Measurements from ENCODE around the gene GNMT.
A peak's percentile ranks its signal among the peaks of the same experiment; 100 is the strongest.

The GNMT gene

GRCh38 chr6:42960243-42961019 lies at the start of gene GNMT:
Gene GNMT (plus strand): TSS chr6:42960754. CDS start chr6:42960768, 14 bp downstream.
- no peak for DNase-seq (ENCODE audit: low read depth in 2 of 2, low spot score in 1 of 2)

DNA sequence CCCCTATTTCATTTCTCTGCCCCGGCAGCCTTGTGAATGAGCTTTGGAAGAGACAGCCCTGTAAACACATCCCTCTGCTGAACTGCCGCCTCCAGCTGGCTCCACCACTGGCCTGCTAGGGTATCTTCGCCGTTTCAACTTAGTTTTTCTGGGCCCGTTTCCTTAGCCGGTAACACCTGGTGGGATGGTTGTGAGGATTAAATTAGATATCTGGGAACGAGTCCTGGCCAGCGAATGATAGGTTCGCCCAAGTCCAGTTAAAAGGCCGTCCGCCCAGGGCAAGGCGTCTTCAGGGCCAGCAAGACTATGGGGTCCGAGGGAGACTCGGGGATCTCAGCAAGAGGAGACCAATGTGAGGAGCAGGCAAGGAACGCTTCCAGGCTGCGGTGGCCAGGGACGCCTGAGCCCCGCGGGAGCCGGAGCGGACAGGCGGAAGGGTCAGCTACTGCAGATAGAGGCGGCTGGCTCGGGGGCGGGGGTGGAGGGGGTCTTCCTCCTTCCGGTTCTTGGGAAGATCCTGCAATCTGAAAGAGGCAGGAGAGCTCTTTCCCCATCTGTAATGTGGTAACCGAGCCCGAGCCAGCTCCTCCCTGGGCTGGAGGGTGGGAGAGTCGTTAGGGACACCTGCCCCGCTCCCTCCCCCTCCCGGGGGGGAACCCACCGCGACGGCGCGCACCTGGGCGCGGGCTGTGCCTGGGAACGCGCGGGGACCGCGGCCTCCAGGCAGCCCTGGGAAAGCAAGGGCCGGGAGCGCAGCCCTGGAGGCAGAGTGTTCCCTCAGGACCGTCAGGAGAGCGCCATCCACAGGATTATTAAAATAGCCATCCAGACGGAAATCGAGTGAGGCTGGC lies 49.2 kb upstream of the GNMT start:
- no peak for DNase-seq (ENCODE audit: low read depth in 2 of 2, low spot score in 1 of 2)

- no peak for DNase-seq (ENCODE audit: low read depth in 2 of 2, low spot score in 1 of 2)
Measured at GRCh38 chr6:42914546-42914945, 46.0 kb upstream of the GNMT start.

DNA sequence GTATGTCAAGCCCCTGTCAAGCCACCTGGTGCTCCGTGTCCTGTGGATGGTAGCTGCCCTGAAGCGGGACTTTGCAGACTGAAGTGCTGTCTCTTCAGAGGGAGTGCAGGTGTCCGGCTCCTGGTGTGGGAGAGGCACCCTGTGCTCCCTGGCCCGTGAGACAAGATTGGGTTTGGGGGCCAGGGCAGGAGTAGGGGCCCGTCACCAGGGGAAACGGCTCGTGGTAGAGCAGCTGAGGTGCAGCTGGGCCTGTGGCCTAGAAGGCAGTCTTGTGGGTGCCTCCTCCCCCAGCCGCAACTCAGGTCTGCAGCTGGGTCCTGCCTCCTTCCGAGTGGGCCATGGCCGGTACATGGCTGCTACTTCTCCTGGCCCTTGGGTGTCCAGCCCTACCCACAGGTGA lies 44.8 kb upstream of the GNMT start, which contains the start of gene PTCRA:
PTCRA (plus strand) TSS at position 322 of the 400 bp plus-strand sequence; CDS start at position 339, 17 bp downstream.
- DNase-seq (ENCODE audit: low read depth in 2 of 2, low spot score in 1 of 2): no peak

DNA sequence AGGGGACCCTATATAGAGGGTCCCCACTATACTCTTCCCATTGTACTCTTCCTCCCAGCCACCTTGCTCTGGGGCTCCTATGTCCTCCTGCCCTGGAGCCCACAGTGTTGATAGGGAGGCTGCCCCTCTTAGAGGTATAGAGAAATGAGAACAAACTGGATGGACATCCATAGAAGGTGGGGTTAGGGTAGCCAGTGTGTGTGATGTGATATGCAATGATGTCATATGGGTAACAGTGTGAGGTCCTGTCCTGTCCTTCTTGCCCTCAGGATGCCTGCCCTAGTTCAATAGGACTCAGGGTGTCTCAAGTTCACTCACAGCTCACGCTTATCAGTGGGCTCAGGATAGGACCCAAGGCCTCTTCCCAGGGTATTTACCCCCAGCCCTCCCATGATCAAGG lies 44.3 kb upstream of the GNMT start:
- no peak for DNase-seq (ENCODE audit: low read depth in 2 of 2, low spot score in 1 of 2)

DNA sequence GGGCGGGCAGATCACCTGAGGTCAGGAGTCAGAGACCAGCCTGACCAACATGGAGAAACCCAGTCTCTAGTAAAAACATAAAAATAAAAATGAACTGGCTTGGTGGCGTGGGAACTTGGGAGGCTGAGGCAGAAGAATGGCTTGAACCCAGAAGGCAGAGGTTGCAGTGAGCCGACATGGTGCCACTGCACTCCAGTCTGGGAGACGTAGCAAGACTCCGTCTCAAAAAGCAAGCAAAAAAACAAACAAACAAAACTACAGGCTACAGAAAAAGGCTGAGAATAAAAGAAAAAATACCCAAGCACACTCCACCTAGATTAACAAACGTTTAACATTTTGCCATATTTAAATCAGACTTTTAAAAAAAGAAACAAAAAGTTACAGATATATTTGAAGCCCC lies 38.8 kb upstream of the GNMT start:
- no peak for DNase-seq (ENCODE audit: low read depth in 2 of 2, low spot score in 1 of 2)

DNA sequence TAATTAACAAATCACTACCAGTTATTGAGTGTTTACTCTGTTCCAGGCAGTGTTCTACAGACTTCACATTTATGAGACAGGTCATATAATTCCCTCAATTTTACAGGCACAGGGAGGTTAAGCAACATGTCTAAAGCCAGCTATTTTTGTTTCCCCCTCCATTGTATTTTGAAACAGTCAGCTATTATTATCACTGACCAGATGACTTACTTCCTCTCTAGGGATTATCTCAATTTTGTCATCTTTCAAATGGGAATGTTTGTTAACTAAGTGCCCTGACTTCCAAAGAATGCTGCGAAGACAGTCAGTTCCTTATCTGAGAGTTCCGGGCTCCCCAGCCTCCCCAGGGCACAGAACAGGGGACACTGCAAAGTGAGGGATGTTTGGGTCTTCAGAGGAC lies 36.9 kb upstream of the GNMT start:
- DNase-seq (ENCODE audit: low read depth in 2 of 2, low spot score in 1 of 2): no peak

GRCh38 chr6:42925248-42925857 lies 35.2 kb upstream of the GNMT start:
- DNase-seq (ENCODE audit: low read depth in 2 of 2, low spot score in 1 of 2): no peak

- DNase-seq (ENCODE audit: low read depth in 2 of 2, low spot score in 1 of 2): peak; percentile 72 to 84
Measured at GRCh38 chr6:42928986-42929820, 31.4 kb upstream of the GNMT start, which contains the start of gene CNPY3. Gene CNPY3 (plus strand): TSS chr6:42929480. CDS start chr6:42929571, 91 bp downstream.

GRCh38 chr6:42929821-42930360 lies 30.7 kb upstream of the GNMT start:
- peak in 1 of 2 donors; percentile 39 for DNase-seq (ENCODE audit: low read depth in 2 of 2, low spot score in 1 of 2)

- DNase-seq (ENCODE audit: low read depth in 2 of 2, low spot score in 1 of 2): no peak
Measured at GRCh38 chr6:42932412-42932811, 28.1 kb upstream of the GNMT start.

DNA sequence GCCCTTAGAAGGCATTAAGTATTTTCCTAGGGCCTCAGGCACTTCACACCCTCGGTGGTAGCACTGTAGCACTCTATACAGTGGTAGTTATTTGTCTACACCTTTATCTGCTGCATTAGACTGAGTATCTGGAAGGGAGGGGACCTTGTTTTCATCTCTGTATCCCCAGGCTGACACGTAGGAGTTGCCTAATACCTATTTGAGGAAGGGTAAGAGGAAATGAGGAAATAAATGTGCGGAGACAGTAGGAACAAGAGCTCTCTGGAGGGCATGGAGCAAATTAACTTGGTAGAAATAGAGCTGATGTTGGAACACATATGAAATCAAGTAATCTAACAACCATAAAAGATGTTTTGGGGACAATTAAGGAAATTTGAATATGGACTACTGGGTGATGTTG lies 27.3 kb upstream of the GNMT start:
- no peak for DNase-seq (ENCODE audit: low read depth in 2 of 2, low spot score in 1 of 2)

- no peak for DNase-seq (ENCODE audit: low read depth in 2 of 2, low spot score in 1 of 2)
Measured at GRCh38 chr6:42935322-42935721, 25.2 kb upstream of the GNMT start.

DNA sequence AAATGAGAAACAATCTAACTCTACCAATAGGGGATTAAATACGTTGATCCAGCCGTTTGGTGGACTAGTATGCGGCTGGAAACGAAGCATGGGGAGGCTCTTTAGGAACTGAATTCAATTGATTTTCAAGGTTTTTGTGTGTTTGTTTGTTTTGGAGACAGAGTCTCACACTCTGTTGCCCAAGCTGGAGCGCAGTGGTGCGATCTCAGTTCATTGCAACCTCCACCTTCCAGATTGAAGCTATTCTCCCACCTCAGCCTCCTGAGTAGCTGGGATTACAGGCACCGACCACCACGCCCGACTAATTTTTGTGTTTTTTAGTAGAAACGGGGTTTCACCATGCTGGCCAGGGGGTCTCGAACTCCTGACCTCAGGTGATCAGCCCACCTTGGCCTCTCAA lies 24.2 kb upstream of the GNMT start:
- no peak for DNase-seq (ENCODE audit: low read depth in 2 of 2, low spot score in 1 of 2)

- DNase-seq (ENCODE audit: low read depth in 2 of 2, low spot score in 1 of 2): no peak
Measured at GRCh38 chr6:42937548-42938427, 22.8 kb upstream of the GNMT start.

- no peak for DNase-seq (ENCODE audit: low read depth in 2 of 2, low spot score in 1 of 2)
Measured at GRCh38 chr6:42938428-42938796, 22.1 kb upstream of the GNMT start.

GRCh38 chr6:42938987-42939809 lies 21.4 kb upstream of the GNMT start:
- DNase-seq (ENCODE audit: low read depth in 2 of 2, low spot score in 1 of 2): no peak

DNA sequence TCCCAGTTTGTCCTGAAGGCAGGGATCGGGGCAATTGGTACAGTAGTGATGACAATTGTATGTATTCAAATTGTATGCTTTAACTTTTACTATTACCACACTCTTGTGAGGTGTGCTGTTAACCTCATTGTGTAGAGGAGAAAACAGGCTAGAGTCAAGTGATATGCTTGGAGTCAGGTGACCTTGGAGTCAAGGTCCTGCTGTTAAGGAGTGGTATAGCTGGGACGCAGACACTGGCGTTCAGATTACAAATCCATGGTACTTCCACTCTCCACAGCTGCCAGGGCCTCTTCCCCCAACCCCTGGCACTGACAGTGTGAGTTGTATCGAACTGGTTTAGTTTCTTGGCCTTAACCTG lies 20.8 kb upstream of the GNMT start:
- no peak for DNase-seq (ENCODE audit: low read depth in 2 of 2, low spot score in 1 of 2)
